ACC112 (cell line): ENCODE measurements around the gene GIPC1.
"Not testable (repeated sequence)": the region's sequence is repeated elsewhere in the genome, so short reads cannot be mapped to it uniquely, and the experiment has no call there.

Experiments used
- H2AFZ ChIP-seq: fragments of 200-600 bp; sonication (generic); one replicate; pipeline ENCODE4 v1.6.0; 2017; ENCODE audit warnings: antibody characterized with exemption, low read length; ENCODE audit not compliant: unreplicated experiment
- H3K27ac ChIP-seq: fragments of 200-600 bp; sonication (generic); 2 replicates; pipeline ENCODE4 v1.5.1; 2014; ENCODE audit warnings: low read depth, mild to moderate bottlenecking, antibody characterized with exemption, low read length, moderate library complexity
- H3K27me3 ChIP-seq: fragments of 200-600 bp; sonication (generic); 2 replicates; pipeline ENCODE4 v1.6.1; 2014; ENCODE audit warnings: mild to moderate bottlenecking, antibody characterized with exemption, low read length, moderate library complexity, mixed read lengths; ENCODE audit not compliant: insufficient read depth
- H3K36me3 ChIP-seq: fragments of 200-600 bp; sonication (generic); 2 replicates; pipeline ENCODE4 v1.6.1; 2016; ENCODE audit warnings: mild to moderate bottlenecking, antibody characterized with exemption, low read length, moderate library complexity, mixed read lengths; ENCODE audit not compliant: insufficient read depth
- H3K4me1 ChIP-seq: fragments of 200-600 bp; sonication (generic); one replicate; pipeline ENCODE4 v1.6.1; 2016; ENCODE audit warnings: low read length, mixed read lengths; ENCODE audit not compliant: insufficient read depth, unreplicated experiment, control insufficient read depth
- H3K4me3 ChIP-seq: fragments of 200-600 bp; sonication (generic); 2 replicates; pipeline ENCODE4 v1.5.1; 2014; ENCODE audit warnings: mild to moderate bottlenecking, low read depth, low read length
- H3K79me2 ChIP-seq: fragments of 200-600 bp; sonication (generic); one replicate; pipeline ENCODE4 v1.6.0; 2016; ENCODE audit warnings: low read length; ENCODE audit not compliant: control insufficient read depth, unreplicated experiment, insufficient read depth

GIPC1 gene, protein sequence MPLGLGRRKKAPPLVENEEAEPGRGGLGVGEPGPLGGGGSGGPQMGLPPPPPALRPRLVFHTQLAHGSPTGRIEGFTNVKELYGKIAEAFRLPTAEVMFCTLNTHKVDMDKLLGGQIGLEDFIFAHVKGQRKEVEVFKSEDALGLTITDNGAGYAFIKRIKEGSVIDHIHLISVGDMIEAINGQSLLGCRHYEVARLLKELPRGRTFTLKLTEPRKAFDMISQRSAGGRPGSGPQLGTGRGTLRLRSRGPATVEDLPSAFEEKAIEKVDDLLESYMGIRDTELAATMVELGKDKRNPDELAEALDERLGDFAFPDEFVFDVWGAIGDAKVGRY

DNA sequence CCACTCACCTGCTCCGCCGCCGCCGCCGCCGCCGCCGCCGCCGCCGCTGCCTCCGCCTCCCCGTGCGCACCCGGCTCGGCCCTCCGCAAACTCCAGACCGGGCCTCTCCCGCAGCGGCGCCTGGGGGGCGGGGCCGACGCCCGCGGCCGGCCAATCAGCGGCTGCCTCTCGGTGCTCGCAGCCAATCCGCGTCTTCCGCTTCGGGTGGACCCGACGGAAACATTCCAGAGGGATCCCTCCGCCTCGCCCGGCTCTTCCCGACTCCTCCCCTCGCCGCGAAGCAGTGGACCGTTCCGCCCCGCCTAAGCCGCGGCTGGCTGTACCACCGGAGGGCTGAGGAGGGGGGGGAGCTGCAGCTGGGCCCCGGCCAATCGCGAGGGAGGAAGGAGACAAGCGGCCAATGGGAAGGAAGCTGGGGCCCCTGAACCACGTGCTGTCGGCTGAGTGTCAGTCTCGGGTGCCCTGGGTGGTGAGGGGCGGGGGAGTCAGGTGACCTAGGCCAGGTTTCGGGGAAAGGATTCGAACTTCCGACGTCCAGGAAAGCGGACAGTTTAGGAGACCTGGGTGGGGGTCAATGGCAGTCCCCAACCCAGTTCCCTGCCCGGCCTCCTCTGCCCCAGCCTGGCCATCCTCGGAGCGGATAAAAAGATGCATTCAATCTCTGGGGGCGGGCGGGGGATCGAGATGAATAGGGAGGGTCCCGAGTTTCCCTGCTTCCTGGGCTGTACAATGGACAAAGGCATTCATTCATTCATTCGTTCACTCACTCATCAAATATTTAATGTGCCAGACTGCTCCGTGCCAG, at the start of gene GIPC1:
TSS of gene GIPC1 (minus strand) at position 99 of the 805 bp plus-strand sequence. CDS start 13,151 bp downstream, outside the sequence.
- Histone ChIP-seq H3K4me1 (peaks cover 19% of the 10 kb centered on the region), H3K36me3 (no peaks in the 10 kb centered on the region), H3K4me3 (peak within 1 kb of the TSS; percentile 95), H3K27me3 (no peaks in the 10 kb centered on the region), H2AFZ (peak within 1 kb of the TSS; percentile 57), H3K27ac (no peak within 1 kb of the TSS), H3K79me2 (peaks cover 30% of the 10 kb centered on the region)

- no peak overlapping the region for H2AFZ ChIP-seq
- H3K36me3 ChIP-seq: no peaks in the 10 kb centered on the region
- no peaks in the 10 kb centered on the region for H3K4me1 ChIP-seq
- H3K27ac ChIP-seq: no peak overlapping the region
- H3K79me2 ChIP-seq: peaks cover 4% of the 10 kb centered on the region
- H3K4me3 ChIP-seq: no peak overlapping the region
- H3K27me3 ChIP-seq: no peaks in the 10 kb centered on the region
Measured at GRCh38 chr19:14545716-14546082, 49.8 kb upstream of the GIPC1 start.

GRCh38 chr19:14544977-14545715, 49.2 kb upstream of the GIPC1 start:
- H3K4me1 ChIP-seq: no peaks in the 10 kb centered on the region
- no peak overlapping the region for H3K27ac ChIP-seq
- H3K36me3 ChIP-seq: no peaks in the 10 kb centered on the region
- H3K79me2 ChIP-seq: peaks cover 4% of the 10 kb centered on the region
- H3K27me3 ChIP-seq: no peaks in the 10 kb centered on the region
- no peak overlapping the region for H2AFZ ChIP-seq
- H3K4me3 ChIP-seq: no peak overlapping the region

DNA sequence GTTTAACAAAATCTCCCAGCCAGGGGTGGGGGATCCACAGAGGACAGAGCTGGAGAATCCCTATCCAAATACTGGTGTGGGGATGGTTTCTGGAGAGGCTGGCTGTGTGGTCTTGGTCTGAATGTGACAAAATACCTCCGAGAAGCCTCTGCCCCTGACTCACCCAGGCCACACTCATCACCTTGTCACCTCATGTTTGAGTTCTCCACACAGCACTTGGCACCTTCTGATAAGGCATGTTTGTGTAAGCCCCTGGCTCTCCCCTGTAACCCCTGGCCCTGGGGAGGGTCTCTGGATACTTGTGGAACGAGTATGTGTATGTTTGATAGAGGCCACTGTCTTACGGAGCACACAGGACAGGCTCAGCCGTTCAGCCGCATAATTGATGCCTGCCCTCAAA, 48.1 kb upstream of the GIPC1 start:
- no peaks in the 10 kb centered on the region for H3K36me3 ChIP-seq
- H3K4me3 ChIP-seq: no peak overlapping the region
- H3K4me1 ChIP-seq: no peaks in the 10 kb centered on the region
- no peak overlapping the region for H3K27ac ChIP-seq
- no peaks in the 10 kb centered on the region for H3K27me3 ChIP-seq
- no peak overlapping the region for H2AFZ ChIP-seq
- peaks cover 4% of the 10 kb centered on the region for H3K79me2 ChIP-seq

GRCh38 chr19:14542711-14543328, 46.9 kb upstream of the GIPC1 start:
- H3K79me2 ChIP-seq: peaks cover 4% of the 10 kb centered on the region
- H3K27ac ChIP-seq: no peak overlapping the region
- no peaks in the 10 kb centered on the region for H3K4me1 ChIP-seq

DNA sequence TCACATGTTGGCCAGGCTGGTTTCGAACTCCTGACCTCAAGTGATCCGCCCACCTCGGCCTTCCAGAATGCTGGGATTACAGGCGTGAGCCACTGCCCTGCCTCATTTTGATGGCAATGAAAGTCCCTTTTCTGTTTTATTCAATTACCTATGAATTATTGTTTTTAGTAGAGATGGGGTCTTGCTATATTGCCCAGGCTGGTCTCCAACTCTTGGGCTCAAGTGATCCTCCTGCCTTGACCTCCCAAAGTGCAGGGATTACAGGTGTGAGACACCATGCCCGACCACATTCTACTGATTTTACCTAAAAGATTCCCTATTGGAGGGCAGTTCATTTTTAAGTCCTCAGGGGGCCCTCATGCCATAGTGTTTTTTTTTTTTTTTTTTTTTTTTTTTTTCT, 46.1 kb upstream of the GIPC1 start:
- not testable (repeated sequence) for H3K27ac ChIP-seq, H3K4me1 ChIP-seq, H3K27me3 ChIP-seq, H2AFZ ChIP-seq, H3K79me2 ChIP-seq, H3K36me3 ChIP-seq, H3K4me3 ChIP-seq

More at GRCh38 chr19:14542711-14543328, 46.9 kb upstream of the GIPC1 start:
- H3K36me3 ChIP-seq: no peaks in the 10 kb centered on the region
- no peaks in the 10 kb centered on the region for H3K27me3 ChIP-seq
- no peak overlapping the region for H3K4me3 ChIP-seq
- H2AFZ ChIP-seq: no peak overlapping the region

- Histone ChIP-seq H3K79me2 (peaks cover 9% of the 10 kb centered on the region), H3K36me3 (no peaks in the 10 kb centered on the region), H3K27ac (no peak overlapping the region), H2AFZ (no peak overlapping the region), H3K4me1 (no peaks in the 10 kb centered on the region), H3K27me3 (no peaks in the 10 kb centered on the region), H3K4me3 (no peak overlapping the region)
Measured at GRCh38 chr19:14540741-14541525, 45.0 kb upstream of the GIPC1 start.

GRCh38 chr19:14536926-14537692, 41.2 kb upstream of the GIPC1 start:
- no peaks in the 10 kb centered on the region for H3K36me3 ChIP-seq
- no peaks in the 10 kb centered on the region for H3K4me1 ChIP-seq
- H3K27ac ChIP-seq: no peak overlapping the region
- H3K4me3 ChIP-seq: no peak overlapping the region
- no peaks in the 10 kb centered on the region for H3K27me3 ChIP-seq
- peaks cover 5% of the 10 kb centered on the region for H3K79me2 ChIP-seq
- no peak overlapping the region for H2AFZ ChIP-seq

GRCh38 chr19:14533450-14533849, 37.5 kb upstream of the GIPC1 start:
- H3K27ac ChIP-seq: no peak overlapping the region
- H3K27me3 ChIP-seq: no peaks in the 10 kb centered on the region
- no peaks in the 10 kb centered on the region for H3K36me3 ChIP-seq
- peaks cover 5% of the 10 kb centered on the region for H3K4me1 ChIP-seq
- no peak overlapping the region for H2AFZ ChIP-seq
- H3K4me3 ChIP-seq: no peak overlapping the region
- H3K79me2 ChIP-seq: peaks cover 22% of the 10 kb centered on the region
